IPS-18a (cell line): ENCODE results near the gene ACTR1B.
"Not testable (repeated sequence)": the region's sequence is repeated elsewhere in the genome, so short reads cannot be mapped to it uniquely, and the experiment has no call there.

Source experiments
- H3K27ac ChIP-seq: one replicate; pipeline ENCODE4 v1.5.1; 2013; ENCODE audit warnings: low read length
- H3K27me3 ChIP-seq: one replicate; pipeline ENCODE4 v1.6.1; 2013; ENCODE audit warnings: mild to moderate bottlenecking, low read length; ENCODE audit not compliant: control insufficient read depth, insufficient read depth
- H3K36me3 ChIP-seq: one replicate; pipeline ENCODE4 v1.6.1; 2013; ENCODE audit warnings: low read depth, low read length; ENCODE audit not compliant: control insufficient read depth
- H3K4me1 ChIP-seq: one replicate; pipeline ENCODE4 v1.6.1; 2013; ENCODE audit warnings: low read depth, low read length; ENCODE audit not compliant: control insufficient read depth
- H3K4me3 ChIP-seq: one replicate; pipeline ENCODE4 v1.5.1; 2013; ENCODE audit warnings: low read length
- H3K9ac ChIP-seq: one replicate; pipeline ENCODE4 v1.6.1; 2013; ENCODE audit warnings: mild to moderate bottlenecking, low read length, moderate library complexity
- H3K9me3 ChIP-seq: one replicate; pipeline ENCODE4 v1.6.1; 2013; ENCODE audit warnings: low read depth, low read length; ENCODE audit not compliant: control insufficient read depth

The ACTR1B gene

GRCh38 chr2:97625354-97626048 lies 38.3 kb downstream of the ACTR1B start:
- H3K4me3 ChIP-seq, H3K9ac ChIP-seq, H3K27me3 ChIP-seq, H3K9me3 ChIP-seq, H3K36me3 ChIP-seq, H3K4me1 ChIP-seq, H3K27ac ChIP-seq: not testable (repeated sequence)

GRCh38 chr2:97622976-97623375 lies 40.9 kb downstream of the ACTR1B start:
- not testable (repeated sequence) for H3K9me3 ChIP-seq, H3K27ac ChIP-seq, H3K4me1 ChIP-seq, H3K9ac ChIP-seq, H3K4me3 ChIP-seq, H3K36me3 ChIP-seq, H3K27me3 ChIP-seq

- not testable (repeated sequence) for H3K27ac ChIP-seq, H3K9ac ChIP-seq, H3K9me3 ChIP-seq
Measured at GRCh38 chr2:97620492-97620891, 43.4 kb downstream of the ACTR1B start.

GRCh38 chr2:97618939-97619827 lies 44.7 kb downstream of the ACTR1B start:
- H3K9me3 ChIP-seq, H3K27me3 ChIP-seq, H3K4me1 ChIP-seq, H3K27ac ChIP-seq, H3K36me3 ChIP-seq, H3K4me3 ChIP-seq, H3K9ac ChIP-seq: not testable (repeated sequence)

More at GRCh38 chr2:97620492-97620891, 43.4 kb downstream of the ACTR1B start:
- not testable (repeated sequence) for H3K27me3 ChIP-seq, H3K4me1 ChIP-seq, H3K36me3 ChIP-seq, H3K4me3 ChIP-seq

GRCh38 chr2:97617911-97618310 lies 45.9 kb downstream of the ACTR1B start:
- Histone ChIP-seq H3K4me1 (no peaks in the 10 kb centered on the region), H3K9me3 (no peaks in the 10 kb centered on the region), H3K27ac (no peak overlapping the region), H3K36me3 (no peaks in the 10 kb centered on the region), H3K9ac (no peak overlapping the region), H3K27me3 (no peaks in the 10 kb centered on the region), H3K4me3 (no peak overlapping the region)

GRCh38 chr2:97615746-97616145 lies 48.1 kb downstream of the ACTR1B start:
- not testable (repeated sequence) for H3K36me3 ChIP-seq, H3K9me3 ChIP-seq, H3K4me1 ChIP-seq, H3K27ac ChIP-seq, H3K27me3 ChIP-seq, H3K9ac ChIP-seq, H3K4me3 ChIP-seq

GRCh38 chr2:97611895-97612294 lies 51.9 kb downstream of the ACTR1B start:
- H3K4me3 ChIP-seq, H3K27ac ChIP-seq, H3K27me3 ChIP-seq, H3K4me1 ChIP-seq, H3K36me3 ChIP-seq, H3K9ac ChIP-seq, H3K9me3 ChIP-seq: not testable (repeated sequence)

- H3K9ac ChIP-seq, H3K4me3 ChIP-seq, H3K9me3 ChIP-seq, H3K4me1 ChIP-seq, H3K36me3 ChIP-seq, H3K27ac ChIP-seq, H3K27me3 ChIP-seq: not testable (repeated sequence)
Measured at GRCh38 chr2:97608745-97609144, 55.1 kb downstream of the ACTR1B start.
